HEK293 (cell line): ENCODE results near the gene TSACC.

Source experiments
- GLI4 ChIP-seq: fragments of 450-650 bp; formaldehyde crosslinking; IDR thresholded peaks from 2 replicates; pipeline ENCODE4 v1.5.1; 2016; ENCODE audit warnings: missing biosample characterization, missing genetic modification characterization
- GLIS1 ChIP-seq: fragments of 450-650 bp; formaldehyde crosslinking; IDR thresholded peaks from 2 replicates; pipeline ENCODE4 v1.5.1; 2016; ENCODE audit warnings: missing biosample characterization, missing genetic modification characterization
- KLF1 ChIP-seq: fragments of 450-650 bp; formaldehyde crosslinking; IDR thresholded peaks from 2 replicates; pipeline ENCODE4 v1.5.1; 2016; ENCODE audit warnings: missing biosample characterization, missing genetic modification characterization
- KLF8 ChIP-seq: fragments of 450-650 bp; formaldehyde crosslinking; IDR thresholded peaks from 2 replicates; pipeline ENCODE4 v1.5.1; 2016; ENCODE audit warnings: missing biosample characterization, missing genetic modification characterization
- MEIS1 ChIP-seq: sonication (generic); formaldehyde crosslinking; IDR thresholded peaks from 2 replicates; pipeline ENCODE4 v1.8.1; 2022; ENCODE audit warnings: missing genetic modification reagents, mild to moderate bottlenecking, borderline replicate concordance
- RBAK ChIP-seq: fragments of 450-650 bp; formaldehyde crosslinking; IDR thresholded peaks from 2 replicates; pipeline ENCODE4 v1.5.1; 2016; ENCODE audit warnings: missing biosample characterization, missing genetic modification characterization
- REPIN1 ChIP-seq: fragments of 450-650 bp; formaldehyde crosslinking; IDR thresholded peaks from 2 replicates; pipeline ENCODE4 v1.5.1; 2017; ENCODE audit warnings: missing biosample characterization, missing genetic modification characterization, low read depth
- SALL2 ChIP-seq: fragments of 450-650 bp; formaldehyde crosslinking; IDR thresholded peaks from 2 replicates; pipeline ENCODE4 v1.5.0; 2017; ENCODE audit warnings: missing biosample characterization, mild to moderate bottlenecking, missing genetic modification characterization, borderline replicate concordance
- SCRT1 ChIP-seq: fragments of 450-650 bp; formaldehyde crosslinking; IDR thresholded peaks from 2 replicates; pipeline ENCODE4 v1.5.1; 2016; ENCODE audit warnings: missing biosample characterization, missing genetic modification characterization, borderline replicate concordance
- ZBTB11 ChIP-seq: fragments of 450-650 bp; formaldehyde crosslinking; conservative IDR thresholded peaks from 2 replicates; pipeline ENCODE4 v1.5.1; 2016; ENCODE audit warnings: low read depth, missing biosample characterization, missing genetic modification characterization
- ZFHX2 ChIP-seq: fragments of 450-650 bp; formaldehyde crosslinking; conservative IDR thresholded peaks from 2 replicates; pipeline ENCODE4 v1.5.1; 2016; ENCODE audit warnings: missing biosample characterization, missing genetic modification characterization
- ZNF132 ChIP-seq: fragments of 450-650 bp; formaldehyde crosslinking; IDR thresholded peaks from 2 replicates; pipeline ENCODE4 v1.5.1; 2017; ENCODE audit warnings: missing biosample characterization, missing genetic modification characterization, borderline replicate concordance
- ZNF16 ChIP-seq: fragments of 450-650 bp; formaldehyde crosslinking; IDR thresholded peaks from 2 replicates; pipeline ENCODE4 v1.5.1; 2016; ENCODE audit warnings: low read depth, missing biosample characterization, missing genetic modification characterization
- ZNF19 ChIP-seq: fragments of 450-650 bp; formaldehyde crosslinking; IDR thresholded peaks from 2 replicates; pipeline ENCODE4; 2016; ENCODE audit warnings: missing biosample characterization, missing genetic modification characterization, low read depth
- ZNF2 ChIP-seq: fragments of 450-650 bp; formaldehyde crosslinking; IDR thresholded peaks from 2 replicates; pipeline ENCODE4 v1.5.1; 2016; ENCODE audit warnings: missing biosample characterization, missing genetic modification characterization
- ZNF266 ChIP-seq: fragments of 450-650 bp; formaldehyde crosslinking; IDR thresholded peaks from 2 replicates; pipeline ENCODE4 v1.5.1; 2016; ENCODE audit warnings: missing biosample characterization, missing genetic modification characterization, low read depth
- ZNF274 ChIP-seq, 2 experiments: fragments of 200-500 bp in 1 of 2; fragments of 450-650 bp in 1 of 2; sonication (Bioruptor generic) in 1 of 2; formaldehyde crosslinking in 1 of 2; IDR thresholded peaks; 2 replicates each; pipeline versions ENCODE4 v1.5.1 to v1.6.1; 2014 to 2016; ENCODE audit warnings: borderline replicate concordance in 1 of 2, inconsistent platforms in 1 of 2, low read length in 1 of 2, missing biosample characterization in 1 of 2, missing genetic modification characterization in 1 of 2
- ZNF280D ChIP-seq: fragments of 450-650 bp; formaldehyde crosslinking; IDR thresholded peaks from 2 replicates; pipeline ENCODE4 v1.5.1; 2016; ENCODE audit warnings: missing biosample characterization, missing genetic modification characterization
- ZNF324 ChIP-seq: fragments of 450-650 bp; formaldehyde crosslinking; IDR thresholded peaks from 2 replicates; pipeline ENCODE4 v1.5.1; 2016; ENCODE audit warnings: missing biosample characterization, missing genetic modification characterization
- ZNF518A ChIP-seq: fragments of 450-650 bp; formaldehyde crosslinking; conservative IDR thresholded peaks from 2 replicates; pipeline ENCODE4 v1.5.1; 2016; ENCODE audit warnings: low read depth, missing biosample characterization, missing genetic modification characterization
- ZNF544 ChIP-seq: fragments of 450-650 bp; formaldehyde crosslinking; IDR thresholded peaks from 2 replicates; pipeline ENCODE4 v1.5.0; 2017; ENCODE audit warnings: missing biosample characterization, missing genetic modification characterization
- ZNF623 ChIP-seq: fragments of 450-650 bp; formaldehyde crosslinking; IDR thresholded peaks from 2 replicates; pipeline ENCODE4 v1.5.1; 2016; ENCODE audit warnings: missing biosample characterization, missing genetic modification characterization
- ZNF692 ChIP-seq: fragments of 450-650 bp; formaldehyde crosslinking; IDR thresholded peaks from 2 replicates; pipeline ENCODE4 v1.5.1; 2016; ENCODE audit warnings: missing biosample characterization, missing genetic modification characterization
- ZNF704 ChIP-seq: fragments of 450-650 bp; formaldehyde crosslinking; IDR thresholded peaks from 2 replicates; pipeline ENCODE4 v1.5.1; 2016; ENCODE audit warnings: missing biosample characterization, missing genetic modification characterization
- ZNF76 ChIP-seq: fragments of 450-650 bp; formaldehyde crosslinking; IDR thresholded peaks from 2 replicates; pipeline ENCODE4; 2016; ENCODE audit warnings: low read depth, missing biosample characterization, missing genetic modification characterization, borderline replicate concordance

Gene TSACC

GRCh38 chr1:156356875-156357534 lies 18.7 kb downstream of the TSACC start (continued):
- TF ChIP-seq ZNF518A (tag by site-specific recombination) (no peak), ZFHX2 (tag by site-specific recombination) (peak; percentile 48), ZNF19 (no peak), ZBTB11 (no peak), MEIS1 (CRISPR knock-in tag) (no peak), ZNF266 (tag by site-specific recombination) (no peak), REPIN1 (tag by site-specific recombination) (no peak), ZNF76 (tag by site-specific recombination) (peak; percentile 37; the same call in 1 of the 2 replicates), ZNF16 (tag by site-specific recombination) (no peak), ZNF274 (IDR thresholded peaks at IDR 0.05; ENCODE audit: low read length) (no peak), ZNF274 (tag by site-specific recombination; IDR thresholded peaks at IDR 0.05; ENCODE audit: borderline replicate concordance) (no peak), ZNF280D (tag by site-specific recombination) (no peak), KLF1 (tag by site-specific recombination) (peak; percentile 64; the same call in 1 of the 2 replicates), KLF8 (peak; percentile 41; the same call in 1 of the 2 replicates), ZNF2 (peak; percentile 65; the same call in 1 of the 2 replicates), ZNF132 (tag by site-specific recombination) (no peak), RBAK (tag by site-specific recombination) (no peak), ZNF692 (peak; percentile 64; the same call in 1 of the 2 replicates), GLIS1 (tag by site-specific recombination) (peak; percentile 59), ZNF623 (no peak), ZNF704 (tag by site-specific recombination) (no peak), ZNF544 (tag by site-specific recombination) (no peak), ZNF324 (tag by site-specific recombination) (no peak), SCRT1 (tag by site-specific recombination) (no peak), SALL2 (no peak), GLI4 (tag by site-specific recombination) (no peak)
